HG03442 (cell line): ENCODE results near the gene THYN1.

Source experiments
- ATAC-seq: cut with Tn5 transposase; IDR thresholded peaks from one replicate; pipeline ENCODE4 v1.9.1; 2021; ENCODE audit warnings: mild to moderate bottlenecking, moderate library complexity; ENCODE audit not compliant: unreplicated experiment

The THYN1 gene

GRCh38 chr11:134224710-134225664, 28.2 kb downstream of the THYN1 start:
- ATAC-seq, result peak; percentile 16

GRCh38 chr11:134223836-134224709, 29.1 kb downstream of the THYN1 start, which contains the start of the genes NCAPD3 and VPS26B:
TSS of gene NCAPD3 (minus strand) at chr11:134223967. CDS start at chr11:134223926, 41 bp downstream.
TSS of gene VPS26B (plus strand) at chr11:134224671. CDS start at chr11:134225123, 452 bp downstream.
- ATAC-seq, result peak; percentile 71

GRCh38 chr11:134223121-134223520, 30.0 kb downstream of the THYN1 start:
- ATAC-seq, result no peak

- ATAC-seq, result no peak
These were observed 36.3 kb downstream of the THYN1 start for GRCh38 chr11:134216816-134217215.

- no peak for ATAC-seq
These were observed 37.3 kb downstream of the THYN1 start for GRCh38 chr11:134215836-134216235.

DNA sequence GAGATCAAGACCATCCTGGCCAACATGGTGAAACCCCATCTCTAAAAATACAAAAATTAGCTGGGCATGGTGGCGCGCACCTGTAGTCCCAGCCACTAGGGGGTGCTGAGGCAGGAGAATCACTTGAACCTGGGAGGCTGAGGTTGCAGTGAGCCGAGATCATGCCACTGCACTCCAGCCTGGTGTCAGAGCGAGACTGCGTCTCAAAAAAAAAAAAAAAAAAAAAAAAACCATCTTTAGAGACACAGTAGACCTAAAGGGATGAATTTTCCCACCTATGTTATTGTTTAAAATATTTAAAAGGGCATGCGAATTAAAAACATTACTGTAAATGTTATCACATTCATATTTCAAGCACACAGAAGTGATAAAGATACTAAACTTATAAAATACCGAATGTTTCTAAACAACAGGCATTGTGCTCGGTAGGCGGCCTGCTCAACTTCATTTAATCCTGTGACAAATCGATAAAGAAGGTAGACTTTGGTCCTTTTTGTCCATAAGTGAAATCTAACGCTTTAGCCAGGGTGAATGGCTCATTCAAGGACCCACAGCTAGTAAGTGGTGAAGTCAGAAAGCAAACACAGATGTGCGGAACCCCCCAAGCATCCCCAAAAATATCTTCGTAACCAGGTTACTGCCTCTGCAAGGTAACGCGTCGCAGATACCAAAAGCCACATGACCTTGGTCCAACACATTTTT, 45.5 kb downstream of the THYN1 start:
- ATAC-seq, result no peak

GRCh38 chr11:134206185-134206584, 47.0 kb downstream of the THYN1 start:
- ATAC-seq, result no peak

GRCh38 chr11:134205729-134206128, 47.4 kb downstream of the THYN1 start:
- ATAC-seq, result no peak

GRCh38 chr11:134202661-134203060, 50.5 kb downstream of the THYN1 start:
- no peak for ATAC-seq

- ATAC-seq, result no peak
These were observed 52.5 kb downstream of the THYN1 start for GRCh38 chr11:134200688-134201087.

DNA sequence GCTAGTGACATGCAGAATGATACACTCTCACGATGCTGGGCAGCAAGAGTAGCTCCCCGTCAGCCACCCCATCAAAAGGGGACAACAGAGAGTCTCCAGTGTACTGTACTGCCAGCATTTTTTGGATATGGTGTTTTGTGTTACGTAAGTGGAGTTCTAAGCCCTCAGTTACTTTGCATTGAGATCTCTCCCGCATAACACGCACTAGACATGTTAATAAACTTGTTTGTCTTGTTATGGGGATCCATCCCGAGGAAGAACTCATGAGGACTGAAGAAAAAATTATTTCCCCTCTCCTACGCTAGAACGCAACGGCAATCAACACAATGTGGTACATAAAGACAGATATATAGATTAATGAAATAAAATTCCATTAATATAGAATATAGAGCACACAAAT, 53.6 kb downstream of the THYN1 start:
- ATAC-seq, result no peak
